K562 (cell line): ENCODE measurements around the gene GNG5. TPM values are rescaled to one million over a fixed set of nuclear protein-coding genes. Genes with fewer than 3 reads are reported as not detected.

Source experiments
- ATAC-seq: fragments of 200-7000 bp; cut with Tn5 transposase; 3 replicates; pipeline ENCODE4 v1.9.1; 2020; ENCODE audit warnings: moderate library complexity
- BruUV-seq: library from RNA; stranded (reverse); fragments of 400-500 nt; replicated peaks from 2 replicates; lab custom pipeline; 2021; lab: Mats Ljungman, UMichigan
- CTCF ChIA-PET: fragments of 300-600 bp; formaldehyde crosslinking; extraction: SDS; loops from one replicate; lab custom pipeline; 2021; ENCODE audit warnings: low intra/inter-chr PET ratio; lab: Yijun Ruan, JAX
- POLR2A ChIA-PET: fragments of 300-600, 350-650 bp; sonication (Branson Sonifier 250); formaldehyde crosslinking; extraction: SDS; loops from one replicate; lab custom pipeline; 2021; ENCODE audit warnings: antibody characterized with exemption, inconsistent platforms; lab: Yijun Ruan, JAX
- DNase-seq, 4 experiments: peaks; one replicate each; pipeline versions ENCODE4 v3.0.0 to v3.0.0-alpha.2; 2011 to 2018; ENCODE audit warnings: low spot score in 3 of 4, mixed read lengths in 3 of 4; ENCODE audit errors: extremely low read depth in 1 of 4
- FAIRE-seq: peaks from 2 replicates; lab custom pipeline; 2011; peaks lifted over from hg19 to GRCh38; lab: Jason Lieb, UNC
- H2AFZ ChIP-seq: 2 replicates; pipeline ENCODE4 v1.6.0; 2011; ENCODE audit warnings: low read depth, low read length, control low read depth, inconsistent platforms
- H3K27ac ChIP-seq: fragments of 200-600 bp; 3 replicates; pipeline ENCODE4 v1.8.0; 2011; ENCODE audit warnings: low read depth, mild to moderate bottlenecking, control low read depth, inconsistent platforms, low read length, moderate library complexity, mixed read lengths; ENCODE audit errors: extremely low read depth
- H3K27me3 ChIP-seq, 2 experiments: fragments of 300-600 bp in 1 of 2; 2 replicates in 1 of 2; 3 replicates in 1 of 2; pipeline versions ENCODE4 v1.6.0 to v1.8.0; 2011; ENCODE audit warnings: inconsistent platforms in 2 of 2, low read length in 2 of 2, mild to moderate bottlenecking in 1 of 2, mixed read lengths in 1 of 2, moderate library complexity in 1 of 2; ENCODE audit not compliant: control insufficient read depth in 2 of 2, insufficient read depth in 2 of 2
- H3K36me3 ChIP-seq: fragments of 300-600 bp; 3 replicates; pipeline ENCODE4 v1.8.0; 2011; ENCODE audit warnings: mild to moderate bottlenecking, low read length, inconsistent platforms; ENCODE audit not compliant: control insufficient read depth, insufficient read depth
- H3K4me1 ChIP-seq, 2 experiments: fragments of 200-600 bp in 1 of 2; replicated peaks in 1 of 2; 2 replicates in 1 of 2; 3 replicates in 1 of 2; pipeline versions ENCODE4 v1.5.1 to v1.8.0; 2011; ENCODE audit warnings: inconsistent platforms in 2 of 2, low read length in 2 of 2, mild to moderate bottlenecking in 1 of 2, mixed read lengths in 1 of 2, moderate library complexity in 1 of 2; ENCODE audit not compliant: control insufficient read depth in 2 of 2, insufficient read depth in 2 of 2
- H3K4me2 ChIP-seq: 2 replicates; pipeline ENCODE4 v1.6.1; 2011; ENCODE audit warnings: low read length, control low read depth, inconsistent platforms, mixed read lengths; ENCODE audit not compliant: insufficient read depth
- H3K4me3 ChIP-seq: fragments of 200-600 bp; sonication (generic), shearing (Covaris generic); 2 replicates; pipeline ENCODE4 v1.5.1; 2016; ENCODE audit warnings: control low read depth, inconsistent platforms
- H3K79me2 ChIP-seq: fragments of 200-600 bp; 3 replicates; pipeline ENCODE4 v1.8.0; 2011; ENCODE audit warnings: low read length, inconsistent platforms; ENCODE audit not compliant: control insufficient read depth, insufficient read depth
- H3K9ac ChIP-seq, 2 experiments: 2 replicates each; pipeline versions ENCODE4 v1.6.0 to v1.6.1; 2011; ENCODE audit warnings: low read depth in 2 of 2, low read length in 2 of 2, control low read depth in 1 of 2, inconsistent platforms in 1 of 2, mild to moderate bottlenecking in 1 of 2, mixed read lengths in 1 of 2; ENCODE audit not compliant: insufficient read depth in 1 of 2
- H3K9me1 ChIP-seq: one replicate; pipeline ENCODE4 v1.6.0; 2011; ENCODE audit warnings: inconsistent platforms, mild to moderate bottlenecking, low read length, moderate library complexity; ENCODE audit not compliant: control insufficient read depth, insufficient read depth
- H3K9me3 ChIP-seq: replicated peaks from 2 replicates; pipeline ENCODE4 v1.5.1; 2011; ENCODE audit warnings: low read depth, low read length, inconsistent platforms; ENCODE audit not compliant: control insufficient read depth, insufficient read depth
- H4K20me1 ChIP-seq: replicated peaks from 2 replicates; pipeline ENCODE4 v1.6.1; 2011; ENCODE audit warnings: low read length, inconsistent platforms, mixed read lengths; ENCODE audit not compliant: control insufficient read depth, insufficient read depth
- CEBPZ ChIP-seq: fragments of 150-350 bp; IDR thresholded peaks from 2 replicates; pipeline ENCODE4 v1.6.1; 2014; ENCODE audit warnings: low read depth, mild to moderate bottlenecking, low read length, borderline replicate concordance
- CTCF ChIP-seq, 3 experiments: IDR thresholded peaks in 2 of 3; conservative IDR thresholded peaks in 1 of 3; 2 replicates each; pipeline ENCODE4 v1.5.1; 2011 to 2012; ENCODE audit warnings: low read length in 3 of 3, mild to moderate bottlenecking in 3 of 3, control low read depth in 2 of 3, improper control_type of control experiment in 1 of 3, inconsistent platforms in 1 of 3, low read depth in 1 of 3, mixed read lengths in 1 of 3, moderate library complexity in 1 of 3; ENCODE audit not compliant: insufficient read depth in 2 of 3
- FOXK2 ChIP-seq, 2 experiments: fragments of 450-650 bp; IDR thresholded peaks in 1 of 2; conservative IDR thresholded peaks in 1 of 2; 2 replicates each; pipeline ENCODE4 v1.6.1; 2016; ENCODE audit warnings: low read depth in 2 of 2, mild to moderate bottlenecking in 1 of 2
- RAD21 ChIP-seq, 2 experiments: fragments of 250-450 bp in 1 of 2; fragments of 450-650 bp in 1 of 2; sonication (Bioruptor Pico) in 1 of 2; formaldehyde crosslinking in 1 of 2; IDR thresholded peaks in 1 of 2; conservative IDR thresholded peaks in 1 of 2; 2 replicates each; pipeline versions ENCODE4 v1.4.0 to v1.8.0; 2020 to 2022; ENCODE audit warnings: mild to moderate bottlenecking in 2 of 2, moderate library complexity in 1 of 2
- ZBTB7A ChIP-seq: IDR thresholded peaks from 2 replicates; pipeline ENCODE4 v1.6.1; 2011; ENCODE audit warnings: low read depth, mild to moderate bottlenecking, low read length, moderate library complexity, borderline replicate concordance; ENCODE audit not compliant: control insufficient read depth
- ZNF140 ChIP-seq: fragments of 250-450 bp; sonication (Bioruptor Pico); IDR thresholded peaks from 2 replicates; pipeline ENCODE4 v1.8.0; 2021; ENCODE audit warnings: moderate library complexity, mild to moderate bottlenecking, inconsistent platforms
- WGBS: fragments of 100-300 bp; shearing (Covaris generic); methylation state at CpG from one replicate; pipeline ENCODE4 v1.1.6; 2016; ENCODE audit warnings: low coverage, mixed read lengths; ENCODE audit not compliant: insufficient coverage; ENCODE audit errors: missing lambda C conversion rate; 5-methylcytosine and 5-hydroxymethylcytosine counted together
- in situ Hi-C: fragments of 300-500 bp; cut with MboI; formaldehyde crosslinking; loops from 4 replicates; pipeline ENCODE4 v1.15.0; 2018; ENCODE audit warnings: inconsistent platforms, mixed read lengths
- intact Hi-C: fragments of 100-400 bp; cut with micrococcal nuclease; formaldehyde crosslinking; loops from 2 replicates; pipeline ENCODE4 v1.14.2; 2022
- polyA plus RNA-seq, 8 experiments: library from polyadenylated mRNA; depleted of rRNA in 4 of 8; stranded (reverse) in 5 of 8; unstranded in 3 of 8; fragments of >200 nt; fragmentation: Nextera tagmentation in 2 of 8; fragmentation: Illumina TruSeq in 1 of 8; extraction: Ambion mirVana in 2 of 8; extraction: Trizol in 1 of 8; gene quantifications; 2 replicates each; pipeline versions ENCODE4 v1.2.1 to v1.2.3, GENCODE V29; 2011 to 2014; ENCODE audit warnings: inconsistent platforms in 1 of 8, missing spikeins in 1 of 8
- total RNA-seq, 7 experiments: library from RNA; depleted of rRNA in 6 of 7; stranded (reverse); fragments of >200 nt in 6 of 7; fragmentation: Illumina TruSeq in 2 of 7; extraction: Trizol in 2 of 7; gene quantifications; 2 replicates each; pipeline versions ENCODE4 v1.2.1 to v1.2.3, GENCODE V29; 2011 to 2021; ENCODE audit warnings: low replicate concordance in 1 of 7

The GNG5 gene
- total and polyA plus RNA-seq, 9 of the 15 experiments (the other 6 are each of a cell fraction or from before 2014, with no cell fraction given), result 61.9 to 243 (median 150) TPM

- ATAC-seq, result no peak
- H3K4me1 ChIP-seq, result no peaks in the 10 kb centered on the region
- no peak overlapping the region for H3K27ac ChIP-seq
- intact Hi-C loops, result loop anchor here (1.0 to 5.0 kb wide), 3 partner anchors 61 to 231 kb away; no protein-coding TSS in a partner anchor
- H3K4me3 ChIP-seq, result no peak overlapping the region
- H4K20me1 ChIP-seq, result no peaks in the 10 kb centered on the region
- H3K36me3 ChIP-seq, result no peaks in the 10 kb centered on the region
- in situ Hi-C loops, result no loop called here
- no peaks in the 10 kb centered on the region for H3K9me3 ChIP-seq
- H3K4me2 ChIP-seq, result no peak overlapping the region
- H3K9me1 ChIP-seq, result no peaks in the 10 kb centered on the region
- H3K79me2 ChIP-seq, result no peaks in the 10 kb centered on the region
- peak in 1 of 4 experiments; percentile 9 for DNase-seq
- FAIRE-seq, result no peak
- ChIA-PET POLR2A (no interaction called here), CTCF (interaction anchor here (2.1 kb wide), 1 partner anchor 99 kb away, joined by 7 read pairs; no protein-coding TSS in a partner anchor)
- no TSS peak for BruUV-seq
- no peak overlapping the region for H2AFZ ChIP-seq
- WGBS, result 66% methylated on average over 4 of the region's 4 CpGs
- H3K27me3 ChIP-seq, result no peaks in the 10 kb centered on the region
- H3K9ac ChIP-seq, result no peak overlapping the region
- TF ChIP-seq FOXK2 (conservative IDR thresholded peaks at IDR 0.05 in 1 of 2, IDR thresholded peaks at IDR 0.05 in 1 of 2; ENCODE audit: low read depth in 2 of 2) (peak in 1 of 2 experiments; percentile 43; a peak in 2 of 4 replicates), CEBPZ (no peak), CTCF (IDR thresholded peaks at IDR 0.05 in 2 of 3, conservative IDR thresholded peaks at IDR 0.05 in 1 of 3; ENCODE audit: insufficient read depth in 2 of 3, low read depth in 1 of 3, low read length in 3 of 3) (peak; percentile 25 to 58 (median 46); a peak in 3 of 6 replicates), ZNF140 (no peak), ZBTB7A (no peak), RAD21 (CRISPR knock-in tag; conservative IDR thresholded peaks at IDR 0.05 in 1 of 2, IDR thresholded peaks at IDR 0.05 in 1 of 2) (peak; percentile 43 to 71)
Observed at GRCh38 chr1:84541679-84542078, 35.3 kb upstream of the GNG5 start.
